DOHH2 (cell line): ENCODE data around the gene ACTN4.

ENCODE experiments used
- EZH2phosphoT487 ChIP-seq: fragments of 200-600 bp; sonication (generic); IDR thresholded peaks from 2 replicates; pipeline ENCODE4 v1.6.1; 2017; ENCODE audit warnings: borderline replicate concordance, mild to moderate bottlenecking, antibody characterized with exemption, low read length, moderate library complexity, mixed read lengths
- TF ChIP-seq, protein P1 (sequence below): fragments of 200-600 bp; sonication (generic); IDR thresholded peaks from one replicate; pipeline ENCODE4 v1.5.1; 2014; ENCODE audit warnings: antibody characterized with exemption, mild to moderate bottlenecking, low read depth, low read length; ENCODE audit not compliant: poor library complexity, severe bottlenecking

- TF ChIP-seq, protein P1, sequence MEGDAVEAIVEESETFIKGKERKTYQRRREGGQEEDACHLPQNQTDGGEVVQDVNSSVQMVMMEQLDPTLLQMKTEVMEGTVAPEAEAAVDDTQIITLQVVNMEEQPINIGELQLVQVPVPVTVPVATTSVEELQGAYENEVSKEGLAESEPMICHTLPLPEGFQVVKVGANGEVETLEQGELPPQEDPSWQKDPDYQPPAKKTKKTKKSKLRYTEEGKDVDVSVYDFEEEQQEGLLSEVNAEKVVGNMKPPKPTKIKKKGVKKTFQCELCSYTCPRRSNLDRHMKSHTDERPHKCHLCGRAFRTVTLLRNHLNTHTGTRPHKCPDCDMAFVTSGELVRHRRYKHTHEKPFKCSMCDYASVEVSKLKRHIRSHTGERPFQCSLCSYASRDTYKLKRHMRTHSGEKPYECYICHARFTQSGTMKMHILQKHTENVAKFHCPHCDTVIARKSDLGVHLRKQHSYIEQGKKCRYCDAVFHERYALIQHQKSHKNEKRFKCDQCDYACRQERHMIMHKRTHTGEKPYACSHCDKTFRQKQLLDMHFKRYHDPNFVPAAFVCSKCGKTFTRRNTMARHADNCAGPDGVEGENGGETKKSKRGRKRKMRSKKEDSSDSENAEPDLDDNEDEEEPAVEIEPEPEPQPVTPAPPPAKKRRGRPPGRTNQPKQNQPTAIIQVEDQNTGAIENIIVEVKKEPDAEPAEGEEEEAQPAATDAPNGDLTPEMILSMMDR: no peak
- TF ChIP-seq EZH2phosphoT487: no peak
Observed at GRCh38 chr19:38717051-38717450, 69.6 kb downstream of the ACTN4 start.
